ENCODE data around the gene ZNRF1. TPM values are rescaled to one million over a fixed set of nuclear protein-coding genes. Genes with fewer than 3 reads are reported as not detected.
"Not testable (repeated sequence)": the region's sequence is repeated elsewhere in the genome, so short reads cannot be mapped to it uniquely, and the experiment has no call there.

Gene ZNRF1
- total RNA-seq, 2 experiments from 2014 or later: 35.2 to 42.9 TPM

DNA sequence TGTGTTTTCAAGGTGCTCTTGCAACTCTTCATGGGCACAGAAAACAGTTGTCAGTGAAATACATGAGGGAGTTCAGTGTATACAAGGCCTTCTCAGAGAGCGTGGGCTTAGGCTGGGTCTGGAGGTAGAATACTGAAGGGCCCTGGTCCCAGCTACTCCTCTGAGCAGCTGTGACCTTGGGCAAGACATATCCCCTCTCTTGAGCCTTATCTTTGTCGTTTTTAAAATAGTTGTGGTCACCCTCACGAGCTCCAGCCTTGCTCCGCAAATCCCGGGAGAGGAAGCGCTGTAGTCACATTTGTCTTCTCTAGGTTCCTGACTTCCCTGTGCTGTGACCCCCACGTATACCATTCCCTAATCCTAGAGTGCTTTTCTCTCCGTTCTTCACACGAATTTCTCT is 3.6 kb downstream of the ZNRF1 start:
- ChIA-PET POLR2A (interaction anchor here (1.2 kb wide), 1 partner anchor 9 kb away, joined by 3 read pairs; no protein-coding TSS in a partner anchor), CTCF (interaction anchor here (0.9 to 2.6 kb wide), 4 partner anchors 9 to 109 kb away, joined by 3 to 11 read pairs (median 6); no protein-coding TSS in a partner anchor)
- Mint-ChIP-seq H3K9me3 (ENCODE audit: low read depth) (no peaks in the 10 kb centered on the region), H3K36me3 (ENCODE audit: low read depth) (peaks cover 17% of the 10 kb centered on the region), H3K27me3 (peaks cover 4% of the 10 kb centered on the region), H3K27ac (no peak overlapping the region), H3K4me1 (peaks cover 47% of the 10 kb centered on the region), H3K4me3 (peak overlapping the region; percentile 13)
- intact Hi-C loops (cut with DNase I, micrococcal nuclease): loop anchor here in 1 of 2 experiments (10.0 kb wide), 1 partner anchor 642 kb away; the partner anchor contains the start of genes KARS1 and TERF2IP
- DNase-seq (no peak), ATAC-seq (no peak)

- H3K27ac Mint-ChIP-seq: no peak overlapping the region
- no peaks in the 10 kb centered on the region for H3K9me3 Mint-ChIP-seq (ENCODE audit: low read depth)
- ChIA-PET POLR2A (no interaction called here), CTCF (interaction anchor here (1.0 to 2.5 kb wide), 3 partner anchors 58 to 108 kb away, joined by 3 to 11 read pairs (median 7); no protein-coding TSS in a partner anchor)
- peaks cover 53% of the 10 kb centered on the region for H3K4me1 Mint-ChIP-seq
- H3K4me3 Mint-ChIP-seq: no peak overlapping the region
- no peak for ATAC-seq
- DNase-seq: no peak
- peaks cover 4% of the 10 kb centered on the region for H3K27me3 Mint-ChIP-seq
- H3K36me3 Mint-ChIP-seq (ENCODE audit: low read depth): peaks cover 18% of the 10 kb centered on the region
- intact Hi-C loops (cut with DNase I, micrococcal nuclease): loop anchor here in 1 of 2 experiments (10.0 kb wide), 1 partner anchor 641 kb away; the partner anchor contains the start of genes KARS1 and TERF2IP
Measured at GRCh38 chr16:75003931-75004330, 5.1 kb downstream of the ZNRF1 start.

DNA sequence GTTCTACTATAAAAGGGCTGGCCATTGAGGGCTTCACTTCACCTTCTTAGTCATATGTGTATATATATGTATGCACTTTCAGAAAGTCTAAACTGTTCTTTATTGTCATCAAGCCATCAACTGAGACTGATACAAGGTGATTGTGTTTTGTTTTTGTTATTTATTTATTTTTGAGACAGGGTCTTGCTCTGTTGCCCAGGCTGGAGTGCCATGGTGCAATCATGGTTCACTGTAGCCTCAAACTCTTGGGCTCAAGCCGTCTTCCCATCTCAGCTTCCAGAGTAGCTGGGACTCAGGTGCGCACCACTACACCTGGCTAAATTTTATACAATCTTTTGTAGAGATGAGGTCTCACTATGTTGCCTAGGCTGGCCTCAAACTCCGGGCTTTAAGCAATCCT is 5.6 kb downstream of the ZNRF1 start:
- H3K27ac Mint-ChIP-seq: no peak overlapping the region
- H3K27me3 Mint-ChIP-seq: peaks cover 4% of the 10 kb centered on the region
- POLR2A ChIA-PET: interaction anchor here (0.9 kb wide), 1 partner anchor 18 kb away, joined by 3 read pairs; no protein-coding TSS in a partner anchor
- H3K36me3 Mint-ChIP-seq (ENCODE audit: low read depth): peaks cover 18% of the 10 kb centered on the region
- CTCF ChIA-PET: interaction anchor here (1.1 to 2.5 kb wide), 3 partner anchors 58 to 107 kb away, joined by 4 to 11 read pairs (median 7); no protein-coding TSS in a partner anchor
- ATAC-seq: no peak
- no peak for DNase-seq
- H3K4me3 Mint-ChIP-seq: no peak overlapping the region
- H3K9me3 Mint-ChIP-seq (ENCODE audit: low read depth): no peaks in the 10 kb centered on the region
- H3K4me1 Mint-ChIP-seq: peaks cover 58% of the 10 kb centered on the region
- intact Hi-C loops (cut with DNase I, micrococcal nuclease): loop anchor here in 1 of 2 experiments (10.0 kb wide), 1 partner anchor 640 kb away; the partner anchor contains the start of genes KARS1 and TERF2IP

GRCh38 chr16:75005697-75006096 is 6.9 kb downstream of the ZNRF1 start:
- Mint-ChIP-seq H3K9me3 (ENCODE audit: low read depth) (no peaks in the 10 kb centered on the region), H3K27ac (no peak overlapping the region), H3K4me3 (no peak overlapping the region), H3K4me1 (peaks cover 58% of the 10 kb centered on the region), H3K27me3 (no peaks in the 10 kb centered on the region), H3K36me3 (ENCODE audit: low read depth) (peaks cover 13% of the 10 kb centered on the region)
- intact Hi-C loops (cut with DNase I, micrococcal nuclease): loop anchor here in 1 of 2 experiments (10.0 kb wide), 1 partner anchor 639 kb away; the partner anchor contains the start of genes KARS1 and TERF2IP
- DNase-seq (no peak), ATAC-seq (no peak)
- ChIA-PET POLR2A (no interaction called here), CTCF (interaction anchor here (0.7 to 2.5 kb wide), 7 partner anchors 9 to 106 kb away, joined by 3 to 11 read pairs (median 3); no protein-coding TSS in a partner anchor)

GRCh38 chr16:75007443-75007842 is 8.6 kb downstream of the ZNRF1 start:
- Mint-ChIP-seq H3K27me3 (no peaks in the 10 kb centered on the region), H3K9me3 (ENCODE audit: low read depth) (no peaks in the 10 kb centered on the region), H3K36me3 (ENCODE audit: low read depth) (peaks cover 8% of the 10 kb centered on the region), H3K4me1 (peaks cover 60% of the 10 kb centered on the region), H3K27ac (no peak overlapping the region), H3K4me3 (no peak overlapping the region)
- POLR2A ChIA-PET: no interaction called here
- DNase-seq: no peak
- intact Hi-C loops (cut with DNase I, micrococcal nuclease): loop anchor here in 1 of 2 experiments (10.0 kb wide), 1 partner anchor 637 kb away; the partner anchor contains the start of genes KARS1 and TERF2IP
- CTCF ChIA-PET: interaction anchor here (0.6 to 1.7 kb wide), 6 partner anchors 9 to 159 kb away, joined by 3 to 7 read pairs (median 4); partner anchors contain the start of gene ZNRF1
- ATAC-seq: no peak

- Mint-ChIP-seq H3K36me3 (ENCODE audit: low read depth) (peaks cover 2% of the 10 kb centered on the region), H3K27me3 (no peaks in the 10 kb centered on the region), H3K4me3 (no peak overlapping the region), H3K4me1 (peaks cover 54% of the 10 kb centered on the region), H3K9me3 (ENCODE audit: low read depth) (no peaks in the 10 kb centered on the region), H3K27ac (peak overlapping the region; percentile 73)
- intact Hi-C loops (cut with DNase I, micrococcal nuclease): loop anchor here (2.0 to 5.0 kb wide), 2 partner anchors 52 to 54 kb away; no protein-coding TSS in a partner anchor
- ChIA-PET CTCF (interaction anchor here (1.2 to 3.5 kb wide), 4 partner anchors 12 to 100 kb away, joined by 3 to 37 read pairs (median 12); partner anchors contain the start of genes WDR59 and ZNRF1), POLR2A (no interaction called here)
- DNase-seq (peak; percentile 16), ATAC-seq (no peak)
Measured at GRCh38 chr16:75010427-75010826, 11.6 kb downstream of the ZNRF1 start.

GRCh38 chr16:75011634-75012307 is 12.9 kb downstream of the ZNRF1 start:
- H3K27ac Mint-ChIP-seq: peak overlapping the region; percentile 90
- H3K4me3 Mint-ChIP-seq: peak overlapping the region; percentile 54
- ChIA-PET CTCF (interaction anchor here (0.5 to 3.5 kb wide), 16 partner anchors 10 to 149 kb away, joined by 3 to 37 read pairs (median 5); partner anchors contain the start of genes WDR59 and ZNRF1), POLR2A (interaction anchor here (0.6 to 2.3 kb wide), 12 partner anchors 10 to 630 kb away, joined by 3 to 10 read pairs (median 4); partner anchors contain the start of genes WDR59 and ZNRF1)
- H3K4me1 Mint-ChIP-seq: peaks cover 57% of the 10 kb centered on the region
- H3K27me3 Mint-ChIP-seq: no peaks in the 10 kb centered on the region
- ATAC-seq (peak; percentile 92), DNase-seq (peak; percentile 77)
- H3K36me3 Mint-ChIP-seq (ENCODE audit: low read depth): peaks cover 2% of the 10 kb centered on the region
- no peaks in the 10 kb centered on the region for H3K9me3 Mint-ChIP-seq (ENCODE audit: low read depth)
- intact Hi-C loops (cut with DNase I, micrococcal nuclease): loop anchor here (1.0 to 5.0 kb wide), 6 partner anchors 11 to 87 kb away; no protein-coding TSS in a partner anchor

DNA sequence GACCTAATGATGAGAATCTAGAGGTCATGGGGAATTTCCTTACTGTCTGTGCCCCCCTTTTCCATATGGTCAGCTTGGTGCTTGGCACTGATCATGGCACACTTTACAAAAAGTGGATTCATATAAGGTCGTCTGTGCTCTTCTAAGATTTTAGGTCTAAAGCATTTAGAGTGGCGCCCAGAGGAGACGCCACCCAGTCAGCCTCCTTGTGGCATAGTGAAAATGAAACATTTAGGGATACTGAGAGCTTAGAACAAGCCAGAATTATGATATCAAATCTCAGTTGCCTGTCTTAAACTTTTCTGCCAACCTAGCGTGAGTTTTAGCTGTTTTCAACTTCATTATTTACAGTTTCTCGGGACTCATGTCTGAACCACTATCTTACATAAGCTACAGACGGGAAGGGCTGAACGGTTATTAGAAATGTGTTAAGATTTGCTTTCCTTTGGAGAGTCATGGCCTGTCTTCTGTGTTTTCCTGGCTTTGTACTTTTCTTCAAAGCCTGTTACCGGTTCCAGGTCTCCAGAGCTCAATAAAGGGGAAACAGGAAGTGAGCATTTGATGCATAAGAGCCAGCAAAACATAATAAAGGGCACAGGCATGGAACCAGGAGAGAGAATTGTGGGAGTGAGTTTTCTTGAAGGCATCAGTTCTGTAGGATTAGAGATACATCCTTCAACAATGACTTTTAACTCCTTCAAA is 13.7 kb downstream of the ZNRF1 start:
- POLR2A ChIA-PET: interaction anchor here (0.6 to 2.3 kb wide), 11 partner anchors 10 to 629 kb away, joined by 3 to 10 read pairs (median 4); partner anchors contain the start of genes WDR59 and ZNRF1
- intact Hi-C loops (cut with DNase I, micrococcal nuclease): loop anchor here (1.0 to 5.0 kb wide), 4 partner anchors 11 to 86 kb away; no protein-coding TSS in a partner anchor
- Mint-ChIP-seq H3K27me3 (no peaks in the 10 kb centered on the region), H3K36me3 (ENCODE audit: low read depth) (no peaks in the 10 kb centered on the region), H3K4me3 (peak overlapping the region; percentile 54), H3K27ac (peak overlapping the region; percentile 90), H3K4me1 (peaks cover 56% of the 10 kb centered on the region), H3K9me3 (ENCODE audit: low read depth) (no peaks in the 10 kb centered on the region)
- DNase-seq: peak; percentile 33
- CTCF ChIA-PET: interaction anchor here (0.6 to 3.5 kb wide), 10 partner anchors 9 to 150 kb away, joined by 3 to 37 read pairs (median 5); partner anchors contain the start of gene ZNRF1
- ATAC-seq: peak; percentile 52

- not testable (repeated sequence) for ATAC-seq; DNase-seq; H3K36me3 Mint-ChIP-seq (ENCODE audit: low read depth); H3K9me3 Mint-ChIP-seq (ENCODE audit: low read depth); H3K4me3 Mint-ChIP-seq; H3K27me3 Mint-ChIP-seq
- H3K27ac Mint-ChIP-seq: peak overlapping the region; percentile 90
- peaks cover 59% of the 10 kb centered on the region for H3K4me1 Mint-ChIP-seq
- intact Hi-C loops (cut with DNase I, micrococcal nuclease): loop anchor here (2.0 to 5.0 kb wide), 2 partner anchors 49 to 86 kb away; no protein-coding TSS in a partner anchor
- POLR2A ChIA-PET: interaction anchor here (1.7 to 2.3 kb wide), 2 partner anchors 10 to 96 kb away, joined by 6 to 10 read pairs; no protein-coding TSS in a partner anchor
- CTCF ChIA-PET: interaction anchor here (1.5 to 3.5 kb wide), 4 partner anchors 8 to 97 kb away, joined by 5 to 37 read pairs (median 13); partner anchors contain the start of gene ZNRF1
Measured at GRCh38 chr16:75013123-75013522, 14.3 kb downstream of the ZNRF1 start.

DNA sequence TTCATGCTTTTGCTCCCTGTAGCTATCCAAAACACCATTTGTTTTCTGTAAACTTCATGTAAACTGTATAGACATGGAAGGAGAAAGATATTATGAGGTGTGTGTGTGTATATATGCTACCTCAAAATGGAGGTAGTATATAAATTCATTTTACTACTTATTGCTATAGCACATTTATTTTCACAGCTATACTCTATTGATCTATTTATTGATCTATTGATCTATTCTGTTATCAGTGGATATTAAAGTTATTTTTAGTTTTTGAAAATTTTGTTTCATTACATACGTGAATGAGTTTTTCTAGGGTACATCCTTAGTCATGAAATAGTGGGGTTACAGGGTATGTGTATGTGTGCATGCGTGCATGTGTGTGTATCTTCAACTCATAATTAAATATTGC is 15.5 kb downstream of the ZNRF1 start:
- peaks cover under 1% of the 10 kb centered on the region for H3K36me3 Mint-ChIP-seq (ENCODE audit: low read depth)
- H3K27ac Mint-ChIP-seq: peak overlapping the region; percentile 66
- ChIA-PET POLR2A (no interaction called here), CTCF (interaction anchor here (1.3 kb wide), 1 partner anchor 185 kb away, joined by 5 read pairs; no protein-coding TSS in a partner anchor)
- intact Hi-C loops (cut with DNase I, micrococcal nuclease): loop anchor here in 1 of 2 experiments (5.0 kb wide), 1 partner anchor 48 kb away; no protein-coding TSS in a partner anchor
- no peak for DNase-seq
- H3K4me1 Mint-ChIP-seq: peaks cover 53% of the 10 kb centered on the region
- H3K27me3 Mint-ChIP-seq: no peaks in the 10 kb centered on the region
- no peak for ATAC-seq
- no peak overlapping the region for H3K4me3 Mint-ChIP-seq
- no peaks in the 10 kb centered on the region for H3K9me3 Mint-ChIP-seq (ENCODE audit: low read depth)

Data from activated CD4-positive, alpha-beta T cell treated with anti-CD3 and anti-CD28 coated beads for 36 hours (primary cell).